KMS-11 (cell line): Measurements from ENCODE around the gene PFKFB4.

Experiments used
- H2AFZ ChIP-seq: fragments of 200-600 bp; sonication (generic); 2 replicates; pipeline ENCODE4 v1.6.1; 2016; ENCODE audit warnings: antibody characterized with exemption, mixed run types, low read depth
- H3K27ac ChIP-seq: fragments of 200-600 bp; sonication (generic); 2 replicates; pipeline ENCODE4 v1.6.1; 2016; ENCODE audit warnings: mild to moderate bottlenecking, mixed run types
- H3K27me3 ChIP-seq: fragments of 200-600 bp; sonication (generic); 2 replicates; pipeline ENCODE4 v1.6.1; 2017; ENCODE audit warnings: mild to moderate bottlenecking, low read depth, mixed run types, moderate library complexity; ENCODE audit not compliant: insufficient read depth
- H3K36me3 ChIP-seq: fragments of 200-600 bp; sonication (generic); 2 replicates; pipeline ENCODE4 v1.6.1; 2017; ENCODE audit warnings: mild to moderate bottlenecking, mixed run types; ENCODE audit not compliant: insufficient read depth
- H3K4me1 ChIP-seq: fragments of 200-600 bp; sonication (generic); 2 replicates; pipeline ENCODE4 v1.6.1; 2016; ENCODE audit warnings: mild to moderate bottlenecking, low read depth, mixed run types; ENCODE audit not compliant: poor library complexity, severe bottlenecking
- H3K4me2 ChIP-seq: fragments of 200-600 bp; sonication (generic); 2 replicates; pipeline ENCODE4 v1.7.0; 2016; ENCODE audit warnings: mild to moderate bottlenecking, mixed run types
- H3K4me3 ChIP-seq: fragments of 200-600 bp; sonication (generic); IDR thresholded peaks from 2 replicates; pipeline ENCODE4 v1.6.1; 2017; ENCODE audit warnings: low read depth, low read length, mixed read lengths; ENCODE audit not compliant: insufficient read depth
- H3K79me2 ChIP-seq: fragments of 200-600 bp; sonication (generic); 2 replicates; pipeline ENCODE4 v1.6.1; 2016; ENCODE audit warnings: low read depth, mixed run types; ENCODE audit not compliant: insufficient read depth
- H3K9ac ChIP-seq: fragments of 200-600 bp; sonication (generic); 2 replicates; pipeline ENCODE4 v1.6.1; 2016; ENCODE audit warnings: mild to moderate bottlenecking, mixed run types
- H4K20me1 ChIP-seq: fragments of 200-600 bp; sonication (generic); 2 replicates; pipeline ENCODE4 v1.6.1; 2016; ENCODE audit warnings: mild to moderate bottlenecking, mixed run types; ENCODE audit not compliant: insufficient read depth
- CTCF ChIP-seq: fragments of 200-600 bp; sonication (generic); conservative IDR thresholded peaks from 2 replicates; pipeline ENCODE4 v1.6.1; 2017; ENCODE audit warnings: low read depth, mild to moderate bottlenecking, antibody characterized with exemption, low read length, moderate library complexity, mixed read lengths

Gene PFKFB4

GRCh38 chr3:48473617-48473952 lies 83.0 kb downstream of the PFKFB4 start:
- Histone ChIP-seq H3K9ac (peak overlapping the region; percentile 69; the same call in 1 of the 2 replicates), H4K20me1 (no peaks in the 10 kb centered on the region), H3K4me1 (peaks cover 39% of the 10 kb centered on the region), H3K4me2 (peak overlapping the region; percentile 84), H3K4me3 (no peak overlapping the region), H3K27ac (peak overlapping the region; percentile 92), H3K27me3 (no peaks in the 10 kb centered on the region), H3K36me3 (no peaks in the 10 kb centered on the region), H3K79me2 (peaks cover 14% of the 10 kb centered on the region; the same call in 1 of the 2 replicates), H2AFZ (peak overlapping the region; percentile 62)
- no peak for TF ChIP-seq CTCF

GRCh38 chr3:48472923-48473616 lies 83.5 kb downstream of the PFKFB4 start:
- H2AFZ ChIP-seq: peak overlapping the region; percentile 62
- H3K4me2 ChIP-seq: peak overlapping the region; percentile 84
- peaks cover 39% of the 10 kb centered on the region for H3K4me1 ChIP-seq
- TF ChIP-seq CTCF: 0 out of 2 replicates have a peak, but pooled peaks have one; percentile 21
- no peak overlapping the region for H3K4me3 ChIP-seq
- H3K27ac ChIP-seq: peak overlapping the region; percentile 92
- no peaks in the 10 kb centered on the region for H4K20me1 ChIP-seq
- H3K9ac ChIP-seq: peak overlapping the region; percentile 69
- peaks cover 14% of the 10 kb centered on the region; the same call in 1 of the 2 replicates for H3K79me2 ChIP-seq
- no peaks in the 10 kb centered on the region for H3K27me3 ChIP-seq
- H3K36me3 ChIP-seq: no peaks in the 10 kb centered on the region

GRCh38 chr3:48472673-48472922 lies 84.0 kb downstream of the PFKFB4 start:
- peak overlapping the region; percentile 57; the same call in 1 of the 2 replicates for H3K4me2 ChIP-seq
- H3K9ac ChIP-seq: peak overlapping the region; percentile 69
- no peaks in the 10 kb centered on the region for H3K27me3 ChIP-seq
- H3K27ac ChIP-seq: peak overlapping the region; percentile 92
- H3K4me1 ChIP-seq: peaks cover 39% of the 10 kb centered on the region
- TF ChIP-seq CTCF: no peak
- H3K36me3 ChIP-seq: no peaks in the 10 kb centered on the region
- H2AFZ ChIP-seq: peak overlapping the region; percentile 25; the same call in 1 of the 2 replicates
- H4K20me1 ChIP-seq: no peaks in the 10 kb centered on the region
- no peak overlapping the region for H3K4me3 ChIP-seq
- peaks cover 14% of the 10 kb centered on the region; the same call in 1 of the 2 replicates for H3K79me2 ChIP-seq

- H3K27me3 ChIP-seq: no peaks in the 10 kb centered on the region
- H2AFZ ChIP-seq: no peak overlapping the region
- no peak overlapping the region for H3K4me3 ChIP-seq
- TF ChIP-seq CTCF: no peak
- no peak overlapping the region for H3K9ac ChIP-seq
- no peak overlapping the region for H3K27ac ChIP-seq
- H3K4me1 ChIP-seq: peaks cover 52% of the 10 kb centered on the region
- H3K36me3 ChIP-seq: no peaks in the 10 kb centered on the region
- no peak overlapping the region for H3K4me2 ChIP-seq
- no peaks in the 10 kb centered on the region for H4K20me1 ChIP-seq
- H3K79me2 ChIP-seq: peaks cover 24% of the 10 kb centered on the region; the same call in 1 of the 2 replicates
Measured at GRCh38 chr3:48470286-48470685, 86.3 kb downstream of the PFKFB4 start.
